ENCODE data around the gene MEIS1.

GRCh38 chr2:66461664-66462500, 27.0 kb downstream of the MEIS1 start:
- TF ChIP-seq CTCF (IDR thresholded peaks at IDR 0.05): no peak
- no peak for TF ChIP-seq POLR2A (IDR thresholded peaks at IDR 0.05)
- no peak for TF ChIP-seq POLR2AphosphoS5 (IDR thresholded peaks at IDR 0.05)
